Stimulated activated CD8-positive, alpha-beta memory T cell treated with anti-CD3 and anti-CD28 coated beads, Interleukin-15, amount 100 ng/mL, for 48 hours (primary cell): ENCODE results near the gene OLFM1.
"Not testable (repeated sequence)": the region's sequence is repeated elsewhere in the genome, so short reads cannot be mapped to it uniquely, and the experiment has no call there.

Experiments used
- DNase-seq, 2 donors: peaks; one replicate each; pipeline ENCODE4 v3.0.0-alpha.2; 2020; ENCODE audit warnings: low read depth in 2 of 2

The OLFM1 gene

DNA sequence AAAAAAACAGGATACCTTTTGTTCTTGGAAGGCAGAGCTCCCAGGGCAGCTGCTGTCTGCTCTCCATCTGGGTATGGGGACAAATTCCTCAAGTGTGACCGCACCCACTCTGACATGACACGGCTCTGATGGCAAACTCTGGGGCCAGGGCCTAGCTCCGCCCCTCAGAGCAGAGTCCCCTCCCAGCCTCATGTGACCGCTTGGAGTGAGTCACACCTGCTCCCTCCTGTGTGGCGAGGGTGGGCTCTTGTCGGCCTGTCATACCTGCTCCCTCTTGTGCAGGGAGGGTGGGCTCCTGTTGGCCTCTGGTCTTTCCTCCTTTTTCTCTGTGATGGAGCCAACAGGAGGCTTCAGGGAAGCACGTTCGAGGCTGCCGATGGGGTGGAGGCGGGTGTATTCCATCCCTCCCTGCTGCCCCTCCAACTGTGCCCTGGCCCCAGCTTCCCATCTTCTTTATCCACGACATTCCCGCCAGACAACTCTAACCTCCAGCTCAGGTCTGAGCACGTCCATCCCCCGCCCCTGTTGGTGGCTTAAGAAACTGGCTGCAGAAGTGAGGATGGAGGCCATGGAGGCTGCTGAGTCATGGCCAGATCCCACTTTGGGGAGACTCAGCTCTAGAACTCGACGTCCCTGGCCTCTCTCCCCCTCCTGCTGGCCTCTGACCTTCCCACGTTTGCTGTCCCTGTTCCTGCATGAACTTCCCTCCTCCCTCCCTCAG is 65.3 kb downstream of the OLFM1 start:
- DNase-seq, result no peak

DNA sequence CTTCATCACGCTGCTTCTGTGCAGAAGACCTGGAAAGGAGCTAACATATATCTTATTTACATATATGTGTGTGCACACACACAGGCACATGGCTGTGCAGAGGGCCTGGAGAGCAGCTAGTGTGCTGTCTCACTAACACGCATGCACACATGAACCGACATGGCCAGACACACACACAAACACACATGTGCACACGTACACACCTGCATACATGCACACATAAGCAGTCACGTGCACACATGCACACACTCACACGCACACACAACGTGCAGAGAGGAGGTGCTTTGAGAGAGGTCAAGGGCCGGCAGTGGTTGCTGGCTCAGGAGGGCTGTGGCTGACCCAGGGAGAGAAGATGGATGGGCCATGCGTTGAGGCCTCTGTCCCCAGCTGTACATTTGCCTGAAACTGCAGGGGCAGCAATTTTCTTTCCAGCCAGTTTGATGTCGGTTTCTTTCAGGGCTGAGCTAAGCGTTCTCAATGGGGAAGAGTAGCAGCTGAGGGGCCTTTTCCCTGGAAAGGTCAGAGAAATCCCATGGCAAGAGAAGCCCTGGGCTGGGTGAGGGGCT is 66.7 kb downstream of the OLFM1 start:
- no peak for DNase-seq

DNA sequence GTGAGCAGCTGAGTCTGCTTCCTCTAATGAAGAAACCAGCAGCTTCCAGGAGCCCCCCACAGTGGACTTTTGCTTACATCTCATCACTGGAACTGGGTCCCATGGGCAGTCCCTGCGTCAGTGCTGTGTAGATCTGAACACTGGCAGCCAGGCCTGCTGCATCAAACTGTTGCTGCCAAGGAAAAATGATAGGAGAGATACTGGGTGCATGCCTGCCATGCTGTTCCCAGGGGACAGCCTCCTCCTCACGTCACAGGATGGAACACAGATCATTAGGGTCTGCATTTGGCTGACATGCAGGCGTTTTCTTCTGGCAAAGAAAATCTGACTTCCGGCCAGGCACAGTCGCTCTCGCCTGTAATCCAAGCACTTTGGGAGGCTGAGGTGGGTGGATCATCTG is 67.9 kb downstream of the OLFM1 start:
- no peak for DNase-seq

DNA sequence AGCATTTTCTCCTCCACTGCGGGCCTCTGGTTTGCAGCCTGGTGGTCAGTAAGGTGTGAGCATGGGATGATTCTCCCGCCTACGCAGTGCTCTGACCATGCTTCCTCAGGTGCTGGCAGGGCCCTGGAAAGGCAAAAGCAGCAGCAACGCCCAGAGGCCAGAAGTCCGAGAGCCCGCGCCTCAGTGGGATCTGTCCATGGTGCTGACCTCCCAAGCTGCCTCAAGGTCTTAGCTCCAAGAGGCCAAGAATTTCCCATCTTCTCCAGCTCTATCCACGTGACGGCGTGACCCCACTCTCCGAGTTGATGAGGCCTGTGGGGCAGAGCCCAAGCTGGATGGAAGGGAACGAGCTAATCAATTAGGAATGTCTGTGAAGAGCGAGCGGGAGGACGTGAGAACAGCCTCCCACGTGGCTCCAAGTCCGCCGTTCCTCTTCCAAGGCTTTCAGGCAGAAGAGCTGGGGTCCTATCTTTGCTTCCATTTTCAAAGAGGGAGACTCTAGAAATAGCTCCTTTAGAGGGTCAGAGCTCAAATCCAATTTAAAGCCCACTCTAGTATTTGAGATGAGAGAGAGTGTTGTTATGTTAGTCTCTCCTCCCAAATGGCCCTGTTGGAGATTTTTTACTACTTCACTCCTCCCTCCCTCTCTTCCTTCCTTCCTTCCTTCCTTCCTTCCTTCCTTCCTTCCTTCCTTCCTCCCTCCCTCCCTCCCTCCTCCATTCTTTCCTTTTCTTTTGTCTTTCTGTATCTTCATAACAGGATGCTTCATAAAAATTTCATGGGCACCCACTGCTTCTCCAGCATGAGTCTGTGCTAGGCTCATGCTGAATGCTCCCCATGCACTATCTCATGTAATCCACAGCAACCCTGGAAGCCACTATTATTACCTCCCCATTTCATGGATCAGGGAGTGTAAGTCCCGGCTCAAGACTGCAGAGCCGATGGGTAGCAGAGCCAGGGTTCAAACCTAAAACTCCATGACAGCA is 69.3 kb downstream of the OLFM1 start:
- DNase-seq, result no peak

DNA sequence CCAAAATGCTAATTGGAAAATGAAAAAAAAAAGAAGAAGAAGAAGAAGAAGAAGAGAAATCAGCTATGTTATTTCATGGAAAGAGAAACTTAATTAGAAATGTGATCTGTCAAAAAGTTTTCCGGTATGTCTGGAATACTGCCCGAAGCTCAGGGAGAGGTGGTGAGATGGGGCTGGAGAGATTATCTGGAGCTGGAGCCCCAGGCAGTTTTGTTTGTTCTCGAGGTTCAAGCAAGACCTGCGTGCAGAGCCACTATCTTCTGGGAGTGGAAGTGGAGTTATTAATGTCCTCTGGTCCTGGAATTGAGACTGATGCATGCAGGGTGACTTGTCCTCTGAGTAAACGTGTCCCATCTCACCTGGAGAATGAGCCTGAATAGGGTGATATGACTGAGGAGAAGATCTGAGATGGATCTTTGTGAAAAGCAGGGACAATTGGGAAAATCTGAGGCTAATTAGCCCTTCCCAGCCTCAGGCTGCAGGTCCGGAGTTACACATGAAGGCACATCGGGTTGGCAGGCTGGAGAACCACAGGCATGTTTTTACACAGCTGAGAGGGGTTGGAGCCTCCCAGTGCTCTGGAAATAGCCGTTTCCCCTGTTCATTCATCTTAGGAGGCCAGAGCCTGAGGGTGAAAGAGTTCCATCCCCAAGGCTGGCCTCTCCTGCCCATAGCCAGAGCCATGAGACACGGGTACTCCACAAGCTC is 70.5 kb downstream of the OLFM1 start:
- DNase-seq, result no peak

DNA sequence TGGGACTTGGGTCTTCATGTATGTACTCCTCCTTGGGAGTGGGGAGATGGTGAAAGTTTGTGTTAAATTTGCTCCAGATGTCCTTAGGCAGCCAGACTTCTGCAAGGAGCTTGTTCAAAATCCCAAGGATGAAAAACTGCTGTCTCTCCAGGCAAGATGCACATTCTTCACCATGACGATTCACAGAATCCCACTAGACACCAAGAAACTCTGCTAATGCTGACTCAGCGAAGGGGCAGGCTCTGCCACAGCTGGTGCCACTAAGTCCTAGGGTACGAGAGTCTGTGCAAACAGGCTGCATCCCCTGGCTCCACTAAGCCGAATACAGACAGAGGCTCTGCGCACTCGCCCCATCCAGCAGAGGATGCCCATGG is 71.1 kb downstream of the OLFM1 start:
- DNase-seq, result no peak

DNA sequence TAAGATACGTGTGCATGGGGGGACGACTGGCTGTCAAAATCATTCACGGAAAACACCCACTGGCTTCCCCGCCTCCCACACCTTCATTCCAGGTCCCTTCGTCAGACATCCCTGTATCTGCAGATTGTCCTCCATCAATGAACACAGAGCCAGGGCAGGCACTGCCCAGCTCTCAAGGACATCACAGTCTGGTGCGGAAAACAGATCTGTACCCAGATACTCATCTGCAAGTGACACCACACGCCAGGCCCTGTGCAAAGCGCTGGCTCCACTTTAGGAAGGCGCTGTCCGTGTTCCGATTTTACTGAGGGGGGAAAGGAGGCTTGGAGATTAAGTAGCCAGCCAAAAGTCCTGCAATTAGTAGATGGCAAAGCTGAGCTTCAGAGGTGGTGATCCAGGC is 72.3 kb downstream of the OLFM1 start:
- DNase-seq, result no peak

DNA sequence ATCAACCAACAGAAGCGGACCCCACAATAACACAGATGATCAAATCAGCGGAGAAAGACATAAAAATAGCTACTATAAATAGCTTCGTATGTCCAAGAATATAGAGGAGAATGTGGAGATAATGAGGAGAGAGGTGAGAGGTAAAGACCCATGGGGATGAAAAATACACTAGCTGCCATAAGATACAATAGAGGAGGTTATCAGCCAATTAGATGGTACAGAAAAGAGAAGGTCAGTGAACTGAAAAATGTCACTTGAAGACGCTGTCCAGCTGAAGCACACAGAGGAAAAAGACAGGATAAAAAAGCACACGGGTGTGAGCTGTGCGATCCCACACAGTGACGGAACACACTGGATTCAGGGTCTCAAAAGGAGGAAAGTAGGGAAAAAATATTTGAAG is 73.4 kb downstream of the OLFM1 start:
- no peak for DNase-seq

DNA sequence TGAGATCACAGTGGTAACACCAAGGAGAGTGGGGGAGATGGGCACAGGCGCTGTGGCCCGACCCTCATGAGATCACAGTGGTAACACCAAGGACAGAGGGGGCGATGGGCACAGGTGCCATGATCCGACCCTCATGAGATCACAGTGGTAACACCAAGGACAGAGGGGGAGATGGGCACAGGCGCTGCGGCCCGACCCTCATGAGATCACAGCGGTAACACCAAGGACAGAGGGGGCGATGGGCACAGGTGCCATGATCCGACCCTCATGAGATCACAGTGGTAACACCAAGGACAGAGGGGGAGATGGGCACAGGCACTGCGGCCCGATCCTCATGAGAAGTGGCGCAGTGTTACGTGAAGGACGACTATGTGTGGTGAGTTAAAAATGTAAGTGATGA is 75.1 kb downstream of the OLFM1 start:
- DNase-seq, result not testable (repeated sequence)

DNA sequence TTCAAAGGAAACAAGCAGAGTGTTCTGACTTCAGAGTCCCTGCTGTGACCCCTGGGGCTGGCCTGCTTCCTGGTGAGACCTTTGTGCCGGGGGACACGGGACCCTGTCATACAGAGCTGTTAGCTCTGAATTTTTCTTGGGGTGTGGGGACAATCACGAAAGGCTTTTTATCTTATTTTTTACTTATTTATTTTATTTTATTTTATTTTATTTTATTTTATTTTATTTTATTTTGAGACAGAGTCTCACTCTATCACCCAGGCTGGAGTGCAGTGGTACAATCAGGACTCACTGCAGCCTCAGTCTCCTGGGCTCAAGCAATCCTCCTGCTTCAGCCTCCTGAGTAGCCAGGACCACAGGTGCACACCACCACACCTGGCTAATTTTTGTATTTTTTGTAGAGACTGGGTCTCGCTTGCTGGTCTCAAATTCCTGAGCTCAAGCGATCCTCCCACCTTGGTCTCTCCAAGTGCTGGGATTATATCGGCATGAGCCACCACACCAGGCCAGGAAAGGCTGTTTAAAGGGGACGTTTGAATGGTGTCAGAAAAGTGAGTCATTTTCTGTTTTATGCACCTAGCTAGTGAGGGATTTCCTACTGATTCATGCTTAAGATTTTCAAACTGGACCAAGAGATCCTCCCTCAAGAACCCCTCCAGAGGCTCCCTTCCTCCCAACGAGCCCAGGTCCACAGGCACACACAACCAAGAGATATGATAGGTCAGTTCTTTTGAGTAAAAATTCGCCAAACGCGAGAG is 75.7 kb downstream of the OLFM1 start:
- no peak for DNase-seq

DNA sequence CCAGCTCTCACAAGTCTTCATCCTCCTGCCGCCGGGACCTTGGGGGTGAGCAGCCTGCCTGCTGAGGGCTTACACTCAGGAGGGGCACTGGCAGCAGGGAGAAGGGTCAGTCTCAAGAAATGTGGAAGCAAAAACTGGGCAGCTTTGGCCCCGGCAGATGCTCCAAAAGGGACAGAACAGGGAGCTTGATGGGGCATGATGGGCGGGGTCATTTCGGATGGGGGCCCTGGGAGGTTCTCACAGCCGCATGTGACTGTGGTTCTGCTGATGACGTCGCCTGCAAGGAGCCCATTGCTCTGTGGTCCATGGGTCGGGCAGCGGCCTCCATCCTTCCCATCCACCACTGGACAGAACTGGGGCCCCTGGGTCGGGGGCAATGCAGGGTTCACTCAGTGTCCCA is 76.6 kb downstream of the OLFM1 start:
- DNase-seq, result no peak

DNA sequence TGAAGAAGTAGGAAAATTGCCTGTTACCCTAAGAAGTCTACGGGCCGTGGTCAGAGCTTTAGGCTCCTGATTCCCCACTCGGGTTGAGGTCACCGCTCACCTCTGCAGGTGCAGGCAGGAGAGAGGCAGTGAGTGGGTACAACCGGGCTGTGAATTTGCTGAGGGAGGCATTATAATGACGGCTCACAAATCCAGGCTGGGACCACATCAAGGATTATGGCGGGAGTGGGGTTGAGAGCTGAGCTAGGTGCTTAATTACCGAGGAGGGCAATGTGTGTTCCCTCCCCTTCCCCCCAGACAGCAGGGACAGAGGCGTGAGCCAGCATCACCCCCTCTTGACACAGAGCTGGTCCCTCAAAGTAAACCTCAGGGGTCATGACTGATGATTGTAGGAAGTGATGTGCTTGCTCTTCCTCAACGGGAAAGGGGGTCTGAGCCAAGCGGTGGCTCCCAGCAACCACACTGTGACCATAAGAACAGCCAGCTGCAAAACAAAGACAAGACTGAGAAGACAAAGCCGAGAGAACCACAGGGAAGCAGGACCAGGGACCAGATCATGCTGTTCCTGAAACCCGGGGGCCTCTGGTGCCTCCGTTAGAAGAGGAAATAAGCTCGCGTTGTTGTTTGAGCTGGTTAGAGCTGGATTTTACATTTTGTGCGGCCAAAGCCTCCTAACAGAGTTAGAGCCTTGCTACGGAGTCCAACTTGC is 77.7 kb downstream of the OLFM1 start:
- DNase-seq, result no peak

DNA sequence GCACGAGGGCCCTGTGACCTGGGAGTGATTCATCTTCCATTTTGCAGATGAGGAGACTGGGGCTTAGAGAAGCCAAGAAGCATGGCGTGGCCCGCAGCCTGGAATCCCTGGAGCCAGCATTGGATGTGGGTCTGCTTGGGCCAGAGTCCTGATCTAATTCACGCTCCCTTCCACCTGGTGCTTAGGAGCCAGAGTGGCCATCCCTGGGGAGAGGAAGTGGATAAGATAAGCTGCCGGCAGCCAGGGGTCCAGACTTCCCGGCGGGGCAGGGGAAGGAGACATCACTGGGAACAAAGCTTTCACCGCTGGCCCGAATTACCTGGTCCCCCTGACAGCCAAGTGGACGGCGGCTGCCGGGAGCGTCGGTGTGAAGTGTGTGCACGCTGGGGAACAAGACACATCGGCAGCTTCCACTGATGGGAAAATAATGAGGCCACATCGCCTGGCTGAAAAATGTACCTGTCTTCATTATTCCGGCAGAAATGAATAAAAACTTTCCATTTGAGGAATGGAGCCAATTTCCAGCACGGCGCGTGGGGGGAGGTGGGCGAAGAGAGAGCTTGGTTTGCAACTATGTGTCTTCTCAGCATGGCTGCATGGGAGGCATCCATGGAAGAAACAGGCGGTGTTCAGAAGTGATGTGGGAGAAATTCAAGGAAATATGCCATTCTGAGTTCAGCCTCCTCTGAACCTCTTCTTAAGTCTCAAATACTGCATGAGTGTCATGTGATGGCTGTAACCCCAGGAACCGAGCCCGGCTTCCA is 78.5 kb downstream of the OLFM1 start:
- DNase-seq, result no peak

DNA sequence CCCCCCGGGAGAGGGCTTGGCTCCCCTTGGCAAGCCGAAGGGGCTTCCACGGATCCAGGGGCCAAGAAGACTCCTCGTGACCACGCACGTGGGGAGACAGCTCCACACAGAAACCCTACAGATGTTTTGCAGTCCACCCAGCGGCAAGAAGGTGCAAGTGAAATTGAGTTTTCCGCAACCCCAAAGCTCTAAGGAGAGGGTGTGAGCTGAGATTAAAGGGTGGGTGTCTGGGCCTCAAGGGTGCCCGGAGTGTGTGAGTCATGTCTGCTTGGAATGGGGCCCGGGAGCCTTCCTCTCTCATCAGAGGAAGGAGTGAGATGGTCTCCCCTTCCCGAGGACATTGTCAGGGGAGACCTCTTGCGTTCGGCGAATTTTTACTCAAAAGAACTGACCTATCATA is 79.1 kb downstream of the OLFM1 start:
- DNase-seq, result no peak

DNA sequence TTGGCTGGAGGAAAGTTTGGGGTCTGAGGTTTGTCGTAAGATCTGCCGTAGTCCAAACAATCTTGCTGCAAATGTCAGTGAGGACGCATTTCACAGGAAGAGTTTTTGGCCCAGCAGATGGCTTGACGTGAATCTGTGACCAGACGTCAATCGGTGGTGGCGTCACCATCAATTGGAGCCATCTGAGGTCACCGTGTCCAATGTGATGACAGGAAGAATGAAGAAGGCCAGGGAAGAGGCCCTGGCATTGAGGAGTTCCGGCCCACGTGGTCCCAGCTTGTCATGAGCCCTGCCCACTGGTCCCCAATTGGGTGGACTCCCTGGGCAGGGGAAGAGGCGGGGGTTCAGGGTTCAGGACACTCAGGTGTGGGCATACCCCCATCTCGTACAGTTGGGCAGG is 79.9 kb downstream of the OLFM1 start:
- no peak for DNase-seq

DNA sequence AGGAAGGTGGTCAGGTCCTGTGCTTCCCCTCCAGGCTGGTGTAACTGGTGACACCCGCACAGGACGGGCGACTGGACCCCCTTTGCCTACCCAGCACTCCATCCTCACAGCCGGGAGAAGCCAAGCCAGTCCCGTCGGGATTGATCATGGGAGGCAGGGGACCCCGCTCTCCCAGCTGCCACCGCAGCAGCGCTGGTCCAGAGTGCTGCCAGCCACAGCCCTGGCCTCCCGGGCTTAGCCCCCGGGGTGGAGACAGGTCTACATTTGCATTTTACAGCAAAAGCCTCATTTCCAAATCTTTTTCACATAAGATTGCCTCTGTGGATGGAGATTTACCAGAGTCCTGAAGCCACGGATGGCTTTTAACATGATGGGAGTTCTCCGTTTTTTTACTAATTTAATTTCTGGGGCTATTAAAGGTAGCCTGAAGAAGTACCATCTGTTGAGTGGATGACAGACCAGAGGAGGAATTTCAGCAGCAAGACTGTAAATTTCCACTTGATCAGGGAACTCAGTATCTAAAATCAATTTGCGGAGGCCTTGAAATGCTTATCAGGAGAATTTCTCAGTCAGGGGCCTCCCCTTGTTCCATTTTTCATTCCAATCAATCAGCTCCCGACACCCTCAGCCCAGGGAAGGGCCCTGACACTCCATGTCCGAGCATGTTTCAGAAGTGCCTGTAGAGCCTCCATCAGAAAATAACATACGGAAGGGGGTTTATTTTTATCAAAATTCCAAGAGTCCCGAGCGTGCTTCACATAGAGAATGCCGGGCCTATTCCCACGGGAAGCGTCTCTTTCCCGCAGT is 80.6 kb downstream of the OLFM1 start:
- DNase-seq, result no peak

DNA sequence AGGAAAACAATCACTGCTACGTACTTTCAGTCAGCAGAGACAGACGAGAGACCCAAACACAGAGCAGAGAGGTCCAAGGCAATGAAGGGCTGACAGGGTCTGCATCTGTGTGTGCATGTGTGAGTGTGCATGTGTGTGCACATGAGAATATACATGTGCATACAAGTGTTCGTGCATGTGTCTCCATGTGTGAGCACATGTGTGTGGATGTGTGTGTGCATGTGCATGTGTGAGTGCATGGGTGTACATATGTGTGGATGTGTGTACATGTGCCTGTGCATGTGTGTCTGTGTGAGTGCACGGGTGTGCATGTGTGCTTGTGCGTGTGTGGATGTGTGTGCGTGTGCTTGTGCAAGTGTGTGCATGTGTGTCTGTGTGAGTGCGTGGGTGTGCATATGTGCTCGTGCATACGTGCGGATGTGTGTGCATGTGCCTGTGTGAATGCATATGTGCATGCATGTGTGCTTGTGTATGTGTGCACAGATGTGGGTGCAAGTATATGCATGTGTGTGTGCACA is 82.3 kb downstream of the OLFM1 start:
- no peak for DNase-seq

DNA sequence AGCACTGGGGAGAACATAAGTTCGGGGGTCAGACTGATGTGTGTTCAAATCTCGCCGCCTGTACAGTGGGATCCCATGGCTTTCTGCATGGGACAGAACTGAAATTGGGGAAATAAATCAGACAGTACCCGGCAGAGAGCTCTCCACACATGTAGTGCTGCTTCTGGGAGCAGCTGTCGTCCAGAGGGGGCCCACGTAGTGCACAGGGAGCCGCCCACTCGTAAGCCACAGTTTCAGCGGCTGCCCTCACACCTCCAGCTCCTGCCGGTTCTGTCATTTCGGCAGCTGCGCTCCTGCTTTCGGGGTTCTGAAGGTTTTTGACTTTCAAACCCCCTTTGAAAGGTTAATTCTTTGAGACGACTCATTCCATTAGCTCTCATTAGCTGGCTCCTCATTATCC is 83.1 kb downstream of the OLFM1 start:
- no peak for DNase-seq
